ENCODE data around the gene MORC2. TPM values are rescaled to one million over a fixed set of nuclear protein-coding genes. Genes with fewer than 3 reads are reported as not detected.

The MORC2 gene
- total RNA-seq, 1 experiment from 2014 or later, result 25.4 TPM

DNA sequence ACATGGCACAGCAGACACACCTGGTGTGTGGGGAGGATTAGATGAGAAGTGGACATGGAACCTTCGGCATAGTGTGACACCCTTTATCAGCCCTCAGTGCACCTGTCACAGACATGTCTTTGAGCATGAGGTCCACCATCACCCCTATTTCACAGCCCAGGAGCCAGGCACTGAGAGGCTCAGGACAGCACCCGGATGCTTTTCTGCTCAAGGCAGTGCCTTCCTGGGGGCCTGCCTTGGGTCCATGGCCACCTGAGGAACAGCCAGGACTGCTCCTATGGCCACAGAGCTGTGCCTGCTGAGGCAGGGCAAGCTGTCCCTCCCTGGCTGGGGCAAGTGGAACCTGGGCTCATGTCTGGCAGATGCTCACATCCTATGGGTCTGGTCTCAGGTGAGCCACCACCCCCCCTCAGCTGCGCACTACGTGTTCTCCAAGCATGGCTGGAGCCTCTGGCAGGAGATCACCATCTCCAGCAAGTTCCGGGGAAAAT is 75.8 kb downstream of the MORC2 start:
- no peaks in the 10 kb centered on the region for H4K20me1 ChIP-seq (ENCODE audit: insufficient read depth)
- no peaks in the 10 kb centered on the region; a peak in 1 of 4 replicates for H3K36me3 ChIP-seq (ENCODE audit: control insufficient read depth in 1 of 2, insufficient read depth in 2 of 2, low read length in 2 of 2)
- intact Hi-C loops (cut with micrococcal nuclease), result no loop called here
- no peaks in the 10 kb centered on the region for H3K27me3 ChIP-seq (ENCODE audit: insufficient read depth, low read length)
- no peak for ATAC-seq
- H3K4me1 ChIP-seq (ENCODE audit: control insufficient read depth in 1 of 2, insufficient read depth in 2 of 2, low read length in 2 of 2), result no peaks in the 10 kb centered on the region
- no TSS peak for BruUV-seq (replicated peaks)
- H2AFZ ChIP-seq (ENCODE audit: low read depth, low read length, poor library complexity, severe bottlenecking), result no peak overlapping the region
- TF ChIP-seq EZH2phosphoT487 (IDR thresholded peaks at IDR 0.05; ENCODE audit: borderline replicate concordance), result no peak
- no peak for TF ChIP-seq EGR1 (IDR thresholded peaks at IDR 0.05; ENCODE audit: low read depth)
- TF ChIP-seq, protein P1, sequence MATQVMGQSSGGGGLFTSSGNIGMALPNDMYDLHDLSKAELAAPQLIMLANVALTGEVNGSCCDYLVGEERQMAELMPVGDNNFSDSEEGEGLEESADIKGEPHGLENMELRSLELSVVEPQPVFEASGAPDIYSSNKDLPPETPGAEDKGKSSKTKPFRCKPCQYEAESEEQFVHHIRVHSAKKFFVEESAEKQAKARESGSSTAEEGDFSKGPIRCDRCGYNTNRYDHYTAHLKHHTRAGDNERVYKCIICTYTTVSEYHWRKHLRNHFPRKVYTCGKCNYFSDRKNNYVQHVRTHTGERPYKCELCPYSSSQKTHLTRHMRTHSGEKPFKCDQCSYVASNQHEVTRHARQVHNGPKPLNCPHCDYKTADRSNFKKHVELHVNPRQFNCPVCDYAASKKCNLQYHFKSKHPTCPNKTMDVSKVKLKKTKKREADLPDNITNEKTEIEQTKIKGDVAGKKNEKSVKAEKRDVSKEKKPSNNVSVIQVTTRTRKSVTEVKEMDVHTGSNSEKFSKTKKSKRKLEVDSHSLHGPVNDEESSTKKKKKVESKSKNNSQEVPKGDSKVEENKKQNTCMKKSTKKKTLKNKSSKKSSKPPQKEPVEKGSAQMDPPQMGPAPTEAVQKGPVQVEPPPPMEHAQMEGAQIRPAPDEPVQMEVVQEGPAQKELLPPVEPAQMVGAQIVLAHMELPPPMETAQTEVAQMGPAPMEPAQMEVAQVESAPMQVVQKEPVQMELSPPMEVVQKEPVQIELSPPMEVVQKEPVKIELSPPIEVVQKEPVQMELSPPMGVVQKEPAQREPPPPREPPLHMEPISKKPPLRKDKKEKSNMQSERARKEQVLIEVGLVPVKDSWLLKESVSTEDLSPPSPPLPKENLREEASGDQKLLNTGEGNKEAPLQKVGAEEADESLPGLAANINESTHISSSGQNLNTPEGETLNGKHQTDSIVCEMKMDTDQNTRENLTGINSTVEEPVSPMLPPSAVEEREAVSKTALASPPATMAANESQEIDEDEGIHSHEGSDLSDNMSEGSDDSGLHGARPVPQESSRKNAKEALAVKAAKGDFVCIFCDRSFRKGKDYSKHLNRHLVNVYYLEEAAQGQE (IDR thresholded peaks at IDR 0.05; ENCODE audit: low read depth), result no peak
- TF ChIP-seq ZFX (IDR thresholded peaks at IDR 0.05), result no peak
- TF ChIP-seq, protein P2, sequence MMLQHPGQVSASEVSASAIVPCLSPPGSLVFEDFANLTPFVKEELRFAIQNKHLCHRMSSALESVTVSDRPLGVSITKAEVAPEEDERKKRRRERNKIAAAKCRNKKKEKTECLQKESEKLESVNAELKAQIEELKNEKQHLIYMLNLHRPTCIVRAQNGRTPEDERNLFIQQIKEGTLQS (IDR thresholded peaks at IDR 0.05), result no peak
- RAD21 ChIA-PET (ENCODE audit: low non-redundant PET in 1 of 2, low total read pairs in 2 of 2, uncharacterized antibody in 2 of 2, unreplicated experiment in 2 of 2), result no interaction called here
- no peak overlapping the region for H3K4me3 ChIP-seq (replicated peaks in 1 of 2; ENCODE audit: low read depth in 1 of 2, low read length in 2 of 2)
- CTCF ChIA-PET, result interaction anchor here (1.2 to 3.2 kb wide), 2 partner anchors 129 to 130 kb away, joined by 3 to 19 read pairs; no protein-coding TSS in a partner anchor
- no peak overlapping the region for H3K9ac ChIP-seq (ENCODE audit: low read length)
- H3K27ac ChIP-seq (ENCODE audit: low read depth, low read length), result no peak overlapping the region
- H3K4me2 ChIP-seq (ENCODE audit: low read length), result no peak overlapping the region
- POLR2A ChIA-PET, result no interaction called here
- H3K9me2 ChIP-seq (ENCODE audit: insufficient read depth), result no peaks in the 10 kb centered on the region
- H3K79me2 ChIP-seq (ENCODE audit: insufficient read depth, low read length), result no peaks in the 10 kb centered on the region
- no peak for DNase-seq (ENCODE audit: low read depth, low spot score)
- H3K9me3 ChIP-seq (ENCODE audit: control insufficient read depth in 1 of 2, insufficient read depth in 1 of 2, low read depth in 1 of 2, low read length in 2 of 2), result no peaks in the 10 kb centered on the region

DNA sequence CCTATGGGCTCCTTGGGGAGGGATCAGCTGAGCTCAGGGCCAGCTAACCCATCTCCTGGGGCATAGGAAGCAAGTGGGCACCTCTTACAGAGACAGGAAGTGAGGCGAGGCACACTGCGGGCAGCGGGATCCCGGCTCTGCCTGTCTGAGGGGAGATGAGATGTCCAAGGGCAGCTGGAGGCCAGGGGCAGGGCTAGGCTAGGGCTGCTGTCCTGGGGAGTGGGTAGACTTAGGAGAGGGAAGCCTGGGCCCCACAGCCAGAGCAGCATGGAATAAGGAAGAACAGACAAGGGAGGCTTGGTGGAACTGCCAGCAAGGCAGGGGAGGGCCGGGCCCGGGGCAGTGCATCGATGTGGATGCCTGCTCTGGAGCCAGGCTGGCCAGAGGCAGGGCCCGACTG is 76.3 kb downstream of the MORC2 start:
- no peaks in the 10 kb centered on the region for H4K20me1 ChIP-seq (ENCODE audit: insufficient read depth)
- H3K4me2 ChIP-seq (ENCODE audit: low read length), result no peak overlapping the region
- DNase-seq (ENCODE audit: low read depth, low spot score) (no peak), ATAC-seq (no peak)
- BruUV-seq (replicated peaks), result no TSS peak
- ChIA-PET RAD21 (ENCODE audit: low non-redundant PET in 1 of 2, low total read pairs in 2 of 2, uncharacterized antibody in 2 of 2, unreplicated experiment in 2 of 2) (no interaction called here), CTCF (interaction anchor here (3.2 kb wide), 1 partner anchor 129 kb away, joined by 19 read pairs; no protein-coding TSS in a partner anchor), POLR2A (no interaction called here)
- intact Hi-C loops (cut with micrococcal nuclease), result no loop called here
- H3K27ac ChIP-seq (ENCODE audit: low read depth, low read length), result no peak overlapping the region
- H3K9me3 ChIP-seq (ENCODE audit: control insufficient read depth in 1 of 2, insufficient read depth in 1 of 2, low read depth in 1 of 2, low read length in 2 of 2), result no peaks in the 10 kb centered on the region
- no peak overlapping the region for H2AFZ ChIP-seq (ENCODE audit: low read depth, low read length, poor library complexity, severe bottlenecking)
- no peaks in the 10 kb centered on the region; a peak in 1 of 4 replicates for H3K36me3 ChIP-seq (ENCODE audit: control insufficient read depth in 1 of 2, insufficient read depth in 2 of 2, low read length in 2 of 2)
- H3K4me3 ChIP-seq (replicated peaks in 1 of 2; ENCODE audit: low read depth in 1 of 2, low read length in 2 of 2), result no peak overlapping the region
- no peaks in the 10 kb centered on the region for H3K79me2 ChIP-seq (ENCODE audit: insufficient read depth, low read length)
- H3K27me3 ChIP-seq (ENCODE audit: insufficient read depth, low read length), result no peaks in the 10 kb centered on the region
- H3K9me2 ChIP-seq (ENCODE audit: insufficient read depth), result no peaks in the 10 kb centered on the region
- no peaks in the 10 kb centered on the region for H3K4me1 ChIP-seq (ENCODE audit: control insufficient read depth in 1 of 2, insufficient read depth in 2 of 2, low read length in 2 of 2)
- no peak overlapping the region for H3K9ac ChIP-seq (ENCODE audit: low read length)
- TF ChIP-seq, protein P3, sequence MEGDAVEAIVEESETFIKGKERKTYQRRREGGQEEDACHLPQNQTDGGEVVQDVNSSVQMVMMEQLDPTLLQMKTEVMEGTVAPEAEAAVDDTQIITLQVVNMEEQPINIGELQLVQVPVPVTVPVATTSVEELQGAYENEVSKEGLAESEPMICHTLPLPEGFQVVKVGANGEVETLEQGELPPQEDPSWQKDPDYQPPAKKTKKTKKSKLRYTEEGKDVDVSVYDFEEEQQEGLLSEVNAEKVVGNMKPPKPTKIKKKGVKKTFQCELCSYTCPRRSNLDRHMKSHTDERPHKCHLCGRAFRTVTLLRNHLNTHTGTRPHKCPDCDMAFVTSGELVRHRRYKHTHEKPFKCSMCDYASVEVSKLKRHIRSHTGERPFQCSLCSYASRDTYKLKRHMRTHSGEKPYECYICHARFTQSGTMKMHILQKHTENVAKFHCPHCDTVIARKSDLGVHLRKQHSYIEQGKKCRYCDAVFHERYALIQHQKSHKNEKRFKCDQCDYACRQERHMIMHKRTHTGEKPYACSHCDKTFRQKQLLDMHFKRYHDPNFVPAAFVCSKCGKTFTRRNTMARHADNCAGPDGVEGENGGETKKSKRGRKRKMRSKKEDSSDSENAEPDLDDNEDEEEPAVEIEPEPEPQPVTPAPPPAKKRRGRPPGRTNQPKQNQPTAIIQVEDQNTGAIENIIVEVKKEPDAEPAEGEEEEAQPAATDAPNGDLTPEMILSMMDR (IDR thresholded peaks at IDR 0.05 in 2 of 3, conservative IDR thresholded peaks at IDR 0.05 in 1 of 3; ENCODE audit: borderline replicate concordance in 1 of 3, insufficient read depth in 1 of 3, low read depth in 2 of 3, low read length in 2 of 3), result no peak
- TF ChIP-seq JUND (IDR thresholded peaks at IDR 0.05) (no peak), POLR2A (IDR thresholded peaks at IDR 0.05; ENCODE audit: borderline replicate concordance, extremely low read depth, insufficient read depth, insufficient read length) (no peak), SRF (IDR thresholded peaks at IDR 0.05; ENCODE audit: low read depth) (no peak), EGR1 (IDR thresholded peaks at IDR 0.05; ENCODE audit: low read depth) (no peak), SIN3A (IDR thresholded peaks at IDR 0.05; ENCODE audit: low read depth) (no peak), ELF1 (IDR thresholded peaks at IDR 0.05; ENCODE audit: borderline replicate concordance, low read depth) (no peak)
- TF ChIP-seq, protein P1 (IDR thresholded peaks at IDR 0.05; ENCODE audit: low read depth), result no peak
